OCI-LY1 (cell line): ENCODE results near the gene HTRA3.

Experiments used
- H2AFZ ChIP-seq: fragments of 200-600 bp; sonication (generic), shearing (Covaris generic); 2 replicates; pipeline ENCODE4 v1.6.0; 2014; ENCODE audit warnings: antibody characterized with exemption, mild to moderate bottlenecking, low read length
- H3F3A ChIP-seq: fragments of 200-600 bp; sonication (generic), shearing (Covaris generic); 2 replicates; pipeline ENCODE4 v1.6.0; 2014; ENCODE audit warnings: mild to moderate bottlenecking, antibody characterized with exemption, low read length, moderate library complexity; ENCODE audit not compliant: insufficient read depth
- H3K27ac ChIP-seq: fragments of 200-600 bp; sonication (generic); 2 replicates; pipeline ENCODE4 v1.5.1; 2014; ENCODE audit warnings: low read length, mixed run types, mild to moderate bottlenecking, low read depth; ENCODE audit not compliant: poor library complexity, severe bottlenecking
- H3K27me3 ChIP-seq: fragments of 200-600 bp; sonication (generic); 2 replicates; pipeline ENCODE4 v1.6.0; 2014; ENCODE audit warnings: antibody characterized with exemption, mild to moderate bottlenecking, low read length, moderate library complexity; ENCODE audit not compliant: insufficient read depth
- H3K36me3 ChIP-seq: fragments of 200-600 bp; sonication (generic); 2 replicates; pipeline ENCODE4 v1.6.1; 2014; ENCODE audit warnings: mild to moderate bottlenecking, antibody characterized with exemption, low read length, moderate library complexity, mixed read lengths; ENCODE audit not compliant: insufficient read depth
- H3K4me1 ChIP-seq: fragments of 200-600 bp; sonication (generic); 2 replicates; pipeline ENCODE4 v1.5.1; 2014; ENCODE audit warnings: mild to moderate bottlenecking, low read length, moderate library complexity; ENCODE audit not compliant: insufficient read depth, severe bottlenecking
- H3K4me2 ChIP-seq: fragments of 200-600 bp; sonication (generic), shearing (Covaris generic); 2 replicates; pipeline ENCODE4 v1.6.1; 2014; ENCODE audit warnings: low read length
- H3K4me3 ChIP-seq: fragments of 200-600 bp; sonication (generic); 2 replicates; pipeline ENCODE4 v1.5.1; 2014; ENCODE audit warnings: low read length, low read depth, mild to moderate bottlenecking, mixed read lengths; ENCODE audit not compliant: poor library complexity, severe bottlenecking
- H3K79me2 ChIP-seq: fragments of 200-600 bp; shearing (Covaris generic); 2 replicates; pipeline ENCODE4 v1.6.1; 2016; ENCODE audit warnings: mixed run types, low read length, mixed read lengths; ENCODE audit not compliant: insufficient read depth
- H3K9ac ChIP-seq: fragments of 200-600 bp; sonication (generic), shearing (Covaris generic); 2 replicates; pipeline ENCODE4 v1.6.1; 2014; ENCODE audit warnings: mild to moderate bottlenecking, low read length, mixed read lengths
- H3K9me2 ChIP-seq: fragments of 200-600 bp; sonication (generic), shearing (Covaris generic); 2 replicates; pipeline ENCODE4 v1.6.1; 2014; ENCODE audit warnings: low read depth, mild to moderate bottlenecking, low read length, mixed read lengths
- H3K9me3 ChIP-seq: fragments of 200-600 bp; shearing (Covaris generic); 2 replicates; pipeline ENCODE4 v1.6.1; 2014; ENCODE audit warnings: low read length, mixed read lengths
- H4K20me1 ChIP-seq: fragments of 200-600 bp; sonication (generic), shearing (Covaris generic); 2 replicates; pipeline ENCODE4 v1.6.0; 2016; ENCODE audit warnings: mild to moderate bottlenecking, low read length; ENCODE audit not compliant: insufficient read depth
- EZH2 ChIP-seq: fragments of 200-600 bp; sonication (generic), shearing (Covaris generic); IDR thresholded peaks from 2 replicates; pipeline ENCODE4 v1.8.0; 2017; ENCODE audit warnings: borderline replicate concordance, mixed run types, mild to moderate bottlenecking, antibody characterized with exemption, low read length, moderate library complexity, mixed read lengths
- TF ChIP-seq, protein P1 (sequence below): fragments of 200-600 bp; sonication (generic), shearing (Covaris generic); IDR thresholded peaks from 2 replicates; pipeline ENCODE4 v1.5.1; 2017; ENCODE audit warnings: mild to moderate bottlenecking, antibody characterized with exemption, low read length, moderate library complexity, mixed read lengths

HTRA3 gene

DNA sequence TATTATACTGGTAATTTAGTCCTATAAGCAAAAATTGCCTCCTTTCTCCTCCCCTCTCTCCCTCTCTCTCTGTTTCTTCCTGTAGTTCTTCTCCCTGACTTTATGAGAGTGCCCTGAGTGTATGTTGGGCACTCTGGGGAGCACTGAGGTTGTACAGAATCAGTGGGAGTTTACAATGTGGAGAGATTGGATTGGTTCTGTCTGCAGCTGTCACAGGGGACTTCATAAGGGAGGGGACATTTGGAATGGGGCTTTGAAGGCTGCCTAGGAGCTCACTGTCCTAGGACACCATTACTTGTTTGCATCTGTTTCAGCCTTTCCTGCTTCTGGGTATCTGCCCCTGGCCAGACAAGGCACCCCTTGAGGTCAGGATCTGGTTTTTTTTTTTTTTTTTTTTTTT lies 47.6 kb upstream of the HTRA3 start:
- Histone ChIP-seq H3K27ac (no peak overlapping the region), H4K20me1 (no peaks in the 10 kb centered on the region), H3K9ac (no peak overlapping the region)

GRCh38 chr4:8222609-8223388 lies 46.8 kb upstream of the HTRA3 start:
- peaks cover 7% of the 10 kb centered on the region for H3K4me1 ChIP-seq
- no peaks in the 10 kb centered on the region for H3F3A ChIP-seq
- no peaks in the 10 kb centered on the region for H3K9me2 ChIP-seq
- H3K9ac ChIP-seq: no peak overlapping the region
- H3K4me3 ChIP-seq: no peak overlapping the region
- H2AFZ ChIP-seq: no peak overlapping the region
- H3K9me3 ChIP-seq: no peaks in the 10 kb centered on the region
- 0 out of 2 replicates have a peak, but pooled peaks cover 6% of the 10 kb centered on the region for H3K36me3 ChIP-seq
- no peaks in the 10 kb centered on the region for H3K79me2 ChIP-seq
- H3K4me2 ChIP-seq: no peak overlapping the region
- H4K20me1 ChIP-seq: no peaks in the 10 kb centered on the region
- H3K27me3 ChIP-seq: no peaks in the 10 kb centered on the region
- no peak overlapping the region for H3K27ac ChIP-seq
- TF ChIP-seq, protein P1, sequence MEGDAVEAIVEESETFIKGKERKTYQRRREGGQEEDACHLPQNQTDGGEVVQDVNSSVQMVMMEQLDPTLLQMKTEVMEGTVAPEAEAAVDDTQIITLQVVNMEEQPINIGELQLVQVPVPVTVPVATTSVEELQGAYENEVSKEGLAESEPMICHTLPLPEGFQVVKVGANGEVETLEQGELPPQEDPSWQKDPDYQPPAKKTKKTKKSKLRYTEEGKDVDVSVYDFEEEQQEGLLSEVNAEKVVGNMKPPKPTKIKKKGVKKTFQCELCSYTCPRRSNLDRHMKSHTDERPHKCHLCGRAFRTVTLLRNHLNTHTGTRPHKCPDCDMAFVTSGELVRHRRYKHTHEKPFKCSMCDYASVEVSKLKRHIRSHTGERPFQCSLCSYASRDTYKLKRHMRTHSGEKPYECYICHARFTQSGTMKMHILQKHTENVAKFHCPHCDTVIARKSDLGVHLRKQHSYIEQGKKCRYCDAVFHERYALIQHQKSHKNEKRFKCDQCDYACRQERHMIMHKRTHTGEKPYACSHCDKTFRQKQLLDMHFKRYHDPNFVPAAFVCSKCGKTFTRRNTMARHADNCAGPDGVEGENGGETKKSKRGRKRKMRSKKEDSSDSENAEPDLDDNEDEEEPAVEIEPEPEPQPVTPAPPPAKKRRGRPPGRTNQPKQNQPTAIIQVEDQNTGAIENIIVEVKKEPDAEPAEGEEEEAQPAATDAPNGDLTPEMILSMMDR: no peak
- TF ChIP-seq EZH2: no peak

More for the DNA sequence above, 47.6 kb upstream of the HTRA3 start:
- Histone ChIP-seq H3K4me3 (no peak overlapping the region), H3K9me3 (no peaks in the 10 kb centered on the region), H3K79me2 (no peaks in the 10 kb centered on the region), H3K36me3 (0 out of 2 replicates have a peak, but pooled peaks cover 6% of the 10 kb centered on the region), H3K4me2 (no peak overlapping the region), H3K27me3 (no peaks in the 10 kb centered on the region), H3F3A (no peaks in the 10 kb centered on the region), H2AFZ (no peak overlapping the region), H3K9me2 (no peaks in the 10 kb centered on the region), H3K4me1 (no peaks in the 10 kb centered on the region)
- TF ChIP-seq, protein P1: no peak
- TF ChIP-seq EZH2: no peak

- H2AFZ ChIP-seq: no peak overlapping the region
- H4K20me1 ChIP-seq: no peaks in the 10 kb centered on the region
- H3K36me3 ChIP-seq: 0 out of 2 replicates have a peak, but pooled peaks cover 6% of the 10 kb centered on the region
- no peaks in the 10 kb centered on the region for H3K79me2 ChIP-seq
- peaks cover 18% of the 10 kb centered on the region for H3K4me1 ChIP-seq
- no peak overlapping the region for H3K4me3 ChIP-seq
- no peaks in the 10 kb centered on the region for H3K9me3 ChIP-seq
- no peak overlapping the region for H3K27ac ChIP-seq
- no peak overlapping the region for H3K4me2 ChIP-seq
- no peaks in the 10 kb centered on the region for H3K9me2 ChIP-seq
- TF ChIP-seq, protein P1: no peak
- TF ChIP-seq EZH2: no peak
- no peak overlapping the region for H3K9ac ChIP-seq
- no peaks in the 10 kb centered on the region for H3F3A ChIP-seq
- no peaks in the 10 kb centered on the region for H3K27me3 ChIP-seq
Observed at GRCh38 chr4:8224267-8224974, 45.1 kb upstream of the HTRA3 start.
